HG03159 (cell line): ENCODE results near the gene NME8.

Source experiments
- ATAC-seq: cut with Tn5 transposase; IDR thresholded peaks from one replicate; pipeline ENCODE4 v1.9.1; 2021; ENCODE audit warnings: mild to moderate bottlenecking, moderate library complexity; ENCODE audit not compliant: unreplicated experiment

Gene NME8

DNA sequence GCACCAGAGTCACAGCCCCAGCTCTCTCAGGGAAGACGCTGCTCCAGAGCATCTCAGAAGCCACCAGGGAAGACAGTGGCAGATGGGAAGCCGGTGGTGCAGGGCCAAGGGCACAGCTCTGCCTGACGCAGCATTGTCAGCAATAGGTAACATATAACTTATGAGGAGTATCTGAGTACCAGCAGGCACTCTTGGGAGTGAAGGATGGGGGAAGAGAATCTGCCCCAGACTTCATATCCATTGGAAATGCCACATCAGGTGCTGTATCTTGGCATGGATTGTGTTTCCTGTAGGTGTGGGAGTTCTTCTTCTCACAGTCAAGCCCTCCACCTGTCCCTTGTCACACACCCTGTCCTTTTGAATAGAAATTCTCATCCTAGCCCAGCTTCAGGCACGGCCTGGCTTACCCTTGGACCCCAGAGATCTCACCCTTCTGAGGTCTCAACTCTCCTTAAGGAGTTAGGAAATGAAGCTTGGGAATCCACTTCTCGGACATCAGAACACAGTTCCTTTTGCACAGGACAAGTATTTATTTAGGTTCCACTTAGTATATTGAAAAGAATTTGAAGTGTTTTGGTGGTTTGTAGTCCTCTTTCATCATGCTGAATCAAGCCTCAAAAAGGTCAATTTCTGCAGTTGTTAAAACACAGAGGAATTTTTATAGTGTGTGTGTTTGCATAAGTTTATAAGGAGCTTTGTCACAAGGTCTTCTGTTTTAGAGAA, 82.0 kb downstream of the NME8 start:
- ATAC-seq = no peak

DNA sequence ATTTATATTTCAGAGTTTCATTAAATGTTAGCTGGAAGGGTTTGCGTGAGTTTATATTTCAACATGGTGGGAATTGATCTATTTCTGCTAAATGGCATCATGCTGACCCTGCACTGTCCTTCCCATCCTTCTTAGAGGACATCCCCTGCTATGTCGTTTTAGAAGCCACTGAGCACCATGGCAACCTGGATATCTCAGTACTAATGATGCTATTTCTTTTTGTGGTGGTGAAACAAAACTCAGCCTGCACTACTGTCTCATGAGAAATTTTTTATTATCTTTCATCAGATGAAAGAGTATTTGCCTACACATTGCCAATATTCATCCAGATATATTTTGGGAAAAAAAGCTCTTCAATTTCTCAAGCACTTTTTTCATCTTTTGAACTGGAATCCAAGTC, 84.1 kb downstream of the NME8 start:
- no peak for ATAC-seq

DNA sequence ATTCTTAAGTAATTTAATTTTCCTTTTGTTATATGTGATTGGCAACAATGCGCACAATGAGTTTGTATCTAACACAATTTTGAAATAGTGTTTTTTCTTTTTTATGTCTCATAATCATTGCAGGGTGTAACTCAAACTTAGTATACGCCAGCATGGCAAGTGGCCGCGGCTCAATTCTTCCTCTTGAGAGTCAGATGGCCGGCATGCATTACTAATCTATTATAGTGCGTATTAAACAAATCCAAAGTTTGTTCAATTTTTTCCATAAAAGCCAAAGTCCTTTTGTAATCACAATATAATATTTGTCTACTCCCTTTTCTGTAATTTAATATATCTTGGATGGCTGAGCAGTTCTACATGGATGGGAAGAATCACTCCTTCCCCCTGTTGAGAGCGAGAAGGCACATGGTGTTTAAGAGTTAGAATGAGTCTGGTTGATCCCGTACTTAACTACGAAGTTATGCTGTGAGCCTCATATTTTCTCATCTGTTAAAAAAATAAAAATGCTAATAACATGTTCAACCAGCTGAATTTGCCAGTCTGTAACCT, 84.7 kb downstream of the NME8 start:
- ATAC-seq = no peak

DNA sequence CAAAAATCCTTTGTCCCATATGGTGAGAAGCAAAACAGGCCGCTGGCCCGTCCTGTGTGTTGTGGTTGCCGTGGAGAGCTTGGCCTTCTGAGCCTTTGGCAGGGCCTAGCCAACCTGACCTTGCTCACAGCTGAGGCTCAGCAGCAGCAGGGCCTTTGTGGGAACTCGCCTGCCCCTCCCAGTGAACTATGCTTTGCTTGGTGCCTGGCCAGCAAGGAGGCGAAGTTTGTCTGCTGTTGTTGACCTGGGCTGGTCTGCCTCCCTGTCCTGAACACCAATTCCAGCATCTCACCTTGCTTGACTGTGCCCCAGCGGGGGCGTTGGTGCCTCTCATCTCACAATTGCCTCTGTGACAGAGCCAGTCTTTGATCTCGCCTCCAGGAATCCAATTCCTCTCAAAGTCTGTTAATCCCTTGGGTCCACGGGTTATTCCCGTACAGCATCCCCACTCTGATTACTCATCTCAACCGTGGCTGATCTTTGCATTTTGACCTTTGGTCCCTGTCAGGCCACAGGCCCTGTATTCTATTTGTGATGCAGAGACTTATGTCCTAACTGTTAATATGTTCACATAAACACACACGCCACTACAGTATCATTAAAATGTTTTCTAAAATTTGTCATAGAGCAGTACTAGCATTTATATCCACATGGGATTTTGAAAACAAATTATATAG, 94.7 kb downstream of the NME8 start:
- no peak for ATAC-seq

DNA sequence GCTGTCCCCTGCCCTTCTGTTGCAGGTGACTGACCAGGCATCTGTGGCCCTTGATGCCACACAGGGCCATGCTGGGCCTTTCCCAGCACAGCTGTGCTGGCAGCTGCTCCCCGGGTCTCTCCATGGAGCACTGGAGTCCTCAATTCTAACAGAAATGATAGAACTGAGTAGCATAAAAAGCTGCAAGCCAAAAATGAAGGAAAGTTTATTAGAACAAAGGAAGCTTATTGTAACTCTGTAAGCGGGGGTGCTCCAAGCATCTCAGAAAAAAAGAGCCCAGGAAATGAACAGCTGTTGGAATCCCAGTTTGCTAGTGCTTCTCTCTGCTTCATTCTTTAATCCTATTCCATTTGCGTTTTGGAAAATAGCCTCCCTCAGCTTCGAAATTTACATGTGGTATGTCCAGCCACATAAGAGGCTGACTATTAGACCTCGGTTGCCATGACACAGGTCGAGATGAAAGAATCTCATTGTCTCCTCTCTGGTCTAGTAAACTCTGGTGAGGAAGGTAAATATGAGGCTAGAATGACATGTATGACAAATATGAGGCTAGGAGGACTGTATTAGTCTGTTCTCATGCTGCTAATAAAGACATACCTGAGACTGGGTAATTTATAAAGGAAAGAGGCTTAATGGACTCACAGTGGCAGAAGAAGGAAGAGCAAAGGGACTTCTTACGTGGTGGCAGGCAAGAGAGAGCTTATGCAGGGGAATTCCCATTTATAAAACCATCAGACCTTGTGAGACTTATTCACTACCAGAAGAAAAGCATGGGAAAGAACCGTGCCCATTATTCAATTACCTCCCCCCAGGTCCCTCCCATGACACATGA, 95.7 kb downstream of the NME8 start:
- peak; percentile 60 for ATAC-seq

DNA sequence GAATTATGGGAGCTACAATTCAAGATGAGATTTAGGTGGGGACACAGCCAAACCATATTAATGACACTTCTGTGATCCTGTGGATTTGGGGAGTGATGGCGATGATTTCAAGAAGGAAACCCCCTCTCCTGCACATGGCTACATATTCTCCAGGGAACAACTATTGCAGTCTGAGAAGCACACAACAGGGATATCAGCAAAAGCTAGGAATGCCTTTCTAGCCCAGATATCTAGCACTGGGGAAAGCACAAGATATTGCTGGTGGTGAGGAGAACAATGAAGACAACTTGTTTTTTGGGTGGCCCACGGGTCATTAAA, 96.3 kb downstream of the NME8 start:
- no peak for ATAC-seq

DNA sequence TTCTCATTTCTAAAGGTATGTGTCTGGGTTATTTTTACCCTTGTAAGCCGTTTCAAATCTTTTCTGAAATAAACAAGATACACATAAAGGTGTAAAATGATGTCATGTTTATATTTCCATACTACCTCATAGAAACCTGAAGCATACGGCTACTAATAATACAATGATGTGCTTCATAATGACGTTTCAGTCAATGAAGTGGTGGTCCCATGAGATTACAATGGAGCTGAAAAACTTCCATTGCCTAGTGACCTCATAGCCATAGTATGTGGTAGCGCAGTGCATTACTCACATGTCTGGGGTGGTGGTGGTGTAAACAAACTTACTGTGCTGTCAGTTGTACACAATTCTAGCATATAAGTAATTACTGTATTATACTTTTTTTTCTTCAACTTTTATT, 96.9 kb downstream of the NME8 start:
- ATAC-seq = no peak

DNA sequence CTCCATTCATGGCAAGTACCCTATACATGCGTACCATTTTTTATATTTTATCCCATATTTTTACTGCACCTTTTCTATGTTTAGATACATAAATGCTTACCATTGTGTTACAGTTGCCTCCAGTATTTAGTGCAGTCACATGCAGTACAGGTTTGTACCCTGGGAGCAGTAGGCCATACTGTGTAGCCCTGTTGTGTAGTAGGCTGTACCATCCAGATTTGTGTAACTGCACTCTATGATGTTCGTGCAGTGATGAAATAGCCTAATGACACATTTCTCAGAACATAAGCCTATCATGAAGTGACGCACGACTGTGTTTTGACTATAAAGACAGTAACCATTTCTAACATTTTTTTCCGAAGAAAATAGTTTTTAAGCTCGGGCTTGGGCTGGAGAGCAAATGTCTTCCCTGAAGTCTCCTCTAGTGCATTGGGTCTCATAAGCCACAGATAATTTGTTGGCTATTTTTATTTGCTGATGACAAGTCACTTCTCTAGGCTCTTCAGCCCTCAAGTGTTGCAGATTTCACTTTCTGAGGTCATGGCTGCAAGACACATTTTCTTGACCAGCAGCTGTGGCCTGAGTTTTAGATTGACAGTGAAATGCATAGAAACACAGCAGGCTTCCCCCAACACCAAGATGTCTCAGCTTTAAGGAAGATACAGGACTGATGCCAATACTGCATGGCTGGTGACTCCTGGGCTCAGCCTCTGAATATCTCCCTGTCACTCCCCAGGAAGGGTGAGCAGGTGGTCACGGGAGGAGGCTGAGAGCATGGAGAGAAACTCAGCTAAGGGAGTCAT, 98.9 kb downstream of the NME8 start:
- ATAC-seq = no peak

DNA sequence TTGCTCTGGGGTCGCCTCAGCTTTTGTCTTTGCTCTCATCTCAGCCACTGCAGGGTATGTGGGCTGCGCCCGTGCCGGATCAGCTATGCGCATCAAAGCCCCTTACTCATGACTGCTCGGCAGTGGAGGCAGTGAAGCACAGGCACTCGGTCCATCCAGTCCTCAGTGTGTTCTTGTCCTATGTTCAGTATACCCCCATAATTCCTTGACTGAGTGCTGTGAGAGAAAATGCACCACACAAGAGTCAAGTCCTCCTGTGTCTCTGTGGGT, 99.5 kb downstream of the NME8 start:
- no peak for ATAC-seq
